ENCODE results near the gene ATP8A2.
"Not testable (repeated sequence)": the region's sequence is repeated elsewhere in the genome, so short reads cannot be mapped to it uniquely, and the experiment has no call there.

ATP8A2 gene

GRCh38 chr13:25352230-25352629, 19.5 kb upstream of the ATP8A2 start:
- H3K27me3 ChIP-seq (ENCODE audit: insufficient read depth, insufficient read length), result no peaks in the 10 kb centered on the region
- no peak overlapping the region for H3K4me3 ChIP-seq (ENCODE audit: insufficient read length, low read depth)
- no peak overlapping the region for H3K9ac ChIP-seq (ENCODE audit: insufficient read length, low read depth)
- no peak for DNase-seq (ENCODE audit: low read depth, low spot score)
- TF ChIP-seq ZNF274 (IDR thresholded peaks at IDR 0.05; ENCODE audit: low read depth, low read length) (no peak), SUZ12 (IDR thresholded peaks at IDR 0.05; ENCODE audit: extremely low read depth, insufficient read depth, insufficient read length) (no peak), YY1 (IDR thresholded peaks at IDR 0.05; ENCODE audit: insufficient read depth, insufficient read length) (no peak)
- H3K36me3 ChIP-seq (ENCODE audit: insufficient read depth, insufficient read length, low read length), result no peaks in the 10 kb centered on the region
- no peaks in the 10 kb centered on the region for H3K4me1 ChIP-seq (ENCODE audit: insufficient read depth, insufficient read length)
- no peaks in the 10 kb centered on the region for H3K9me3 ChIP-seq (ENCODE audit: insufficient read depth, low read length)

DNA sequence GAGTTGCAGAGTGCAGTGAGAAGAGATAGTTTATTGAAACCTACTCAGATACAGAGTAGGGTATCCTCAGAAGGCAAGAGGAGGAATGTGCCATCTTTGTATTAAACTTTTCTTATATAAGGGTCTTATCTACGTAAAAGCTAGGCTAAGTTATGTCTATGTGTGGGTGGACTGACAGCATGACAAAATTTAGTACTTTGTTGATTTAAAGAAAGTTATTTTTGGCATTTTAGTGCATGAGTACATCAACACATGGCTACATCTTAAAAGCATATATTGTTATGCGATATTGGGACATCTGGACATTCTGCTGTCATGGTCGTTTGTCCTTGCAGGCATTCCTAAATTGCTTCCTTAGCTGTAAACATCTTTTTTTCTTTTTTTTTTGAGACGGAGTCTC, 19.0 kb upstream of the ATP8A2 start:
- H3K36me3 ChIP-seq (ENCODE audit: insufficient read depth, insufficient read length, low read length), result no peaks in the 10 kb centered on the region
- no peak overlapping the region for H3K9ac ChIP-seq (ENCODE audit: insufficient read length, low read depth)
- no peak for DNase-seq (ENCODE audit: low read depth, low spot score)
- TF ChIP-seq ZNF274 (IDR thresholded peaks at IDR 0.05; ENCODE audit: low read depth, low read length), result no peak
- TF ChIP-seq YY1 (IDR thresholded peaks at IDR 0.05; ENCODE audit: insufficient read depth, insufficient read length), result no peak
- TF ChIP-seq SUZ12 (IDR thresholded peaks at IDR 0.05; ENCODE audit: extremely low read depth, insufficient read depth, insufficient read length), result no peak
- H3K4me3 ChIP-seq (ENCODE audit: insufficient read length, low read depth), result no peak overlapping the region
- no peaks in the 10 kb centered on the region for H3K9me3 ChIP-seq (ENCODE audit: insufficient read depth, low read length)
- H3K4me1 ChIP-seq (ENCODE audit: insufficient read depth, insufficient read length), result no peaks in the 10 kb centered on the region
- H3K27me3 ChIP-seq (ENCODE audit: insufficient read depth, insufficient read length), result no peaks in the 10 kb centered on the region

GRCh38 chr13:25353344-25353743, 18.4 kb upstream of the ATP8A2 start:
- Histone ChIP-seq H3K4me1 (ENCODE audit: insufficient read depth, insufficient read length) (no peaks in the 10 kb centered on the region), H3K9ac (ENCODE audit: insufficient read length, low read depth) (no peak overlapping the region), H3K9me3 (ENCODE audit: insufficient read depth, low read length) (no peaks in the 10 kb centered on the region), H3K36me3 (ENCODE audit: insufficient read depth, insufficient read length, low read length) (no peaks in the 10 kb centered on the region), H3K27me3 (ENCODE audit: insufficient read depth, insufficient read length) (no peaks in the 10 kb centered on the region), H3K4me3 (ENCODE audit: insufficient read length, low read depth) (no peak overlapping the region)
- DNase-seq (ENCODE audit: low read depth, low spot score), result no peak
- no peak for TF ChIP-seq ZNF274 (IDR thresholded peaks at IDR 0.05; ENCODE audit: low read depth, low read length)
- TF ChIP-seq YY1 (IDR thresholded peaks at IDR 0.05; ENCODE audit: insufficient read depth, insufficient read length), result no peak
- no peak for TF ChIP-seq SUZ12 (IDR thresholded peaks at IDR 0.05; ENCODE audit: extremely low read depth, insufficient read depth, insufficient read length)

DNA sequence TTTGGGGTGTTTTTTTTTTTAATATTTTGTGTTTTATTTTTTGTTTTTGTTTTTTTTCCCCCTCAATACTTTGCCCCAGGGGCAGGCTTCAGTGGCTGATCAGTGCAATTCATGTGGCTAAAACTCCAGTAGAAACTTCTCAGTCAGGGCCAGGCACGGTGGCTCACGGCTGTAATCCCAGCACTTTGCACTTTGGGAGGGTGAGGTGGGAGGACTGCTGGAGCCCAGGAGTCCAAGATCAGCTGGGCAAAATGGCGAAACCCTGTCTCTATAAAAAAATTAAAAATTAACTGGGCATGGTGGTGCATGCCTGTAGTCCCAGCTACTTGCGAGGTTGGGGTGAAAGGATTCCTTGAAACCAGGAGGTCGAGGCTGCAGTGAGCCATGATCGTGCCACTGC, 17.4 kb upstream of the ATP8A2 start:
- no peak for DNase-seq (ENCODE audit: low read depth, low spot score)
- H3K36me3 ChIP-seq (ENCODE audit: insufficient read depth, insufficient read length, low read length), result no peaks in the 10 kb centered on the region
- H3K4me1 ChIP-seq (ENCODE audit: insufficient read depth, insufficient read length), result no peaks in the 10 kb centered on the region
- TF ChIP-seq ZNF274 (IDR thresholded peaks at IDR 0.05; ENCODE audit: low read depth, low read length) (no peak), YY1 (IDR thresholded peaks at IDR 0.05; ENCODE audit: insufficient read depth, insufficient read length) (no peak)
- H3K9me3 ChIP-seq (ENCODE audit: insufficient read depth, low read length), result no peaks in the 10 kb centered on the region
- no peaks in the 10 kb centered on the region for H3K27me3 ChIP-seq (ENCODE audit: insufficient read depth, insufficient read length)
- H3K9ac ChIP-seq (ENCODE audit: insufficient read length, low read depth), result no peak overlapping the region
- H3K4me3 ChIP-seq (ENCODE audit: insufficient read length, low read depth), result no peak overlapping the region

DNA sequence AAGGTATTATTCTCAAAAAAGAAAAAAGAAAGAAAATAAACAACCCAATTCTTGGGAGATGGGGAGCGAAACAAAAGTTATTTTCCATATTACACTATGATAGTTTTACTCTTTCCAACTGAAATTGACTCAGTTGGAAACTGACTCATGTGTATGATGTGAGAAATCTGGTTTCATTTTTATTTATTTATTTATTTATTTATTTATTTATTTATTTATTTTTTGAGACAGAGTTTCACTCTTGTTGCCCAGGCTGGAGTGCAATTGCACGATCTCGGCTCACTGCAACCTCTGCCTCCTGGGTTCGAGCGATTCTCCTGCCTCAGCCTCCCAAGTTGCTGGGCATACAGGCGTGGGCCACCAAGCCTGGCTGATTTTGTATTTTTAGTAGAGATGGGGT, 11.3 kb upstream of the ATP8A2 start:
- H3K9ac ChIP-seq (ENCODE audit: insufficient read length, low read depth); DNase-seq (ENCODE audit: low read depth, low spot score); H3K9me3 ChIP-seq (ENCODE audit: insufficient read depth, low read length); H3K4me3 ChIP-seq (ENCODE audit: insufficient read length, low read depth); H3K4me1 ChIP-seq (ENCODE audit: insufficient read depth, insufficient read length); H3K27me3 ChIP-seq (ENCODE audit: insufficient read depth, insufficient read length); H3K36me3 ChIP-seq (ENCODE audit: insufficient read depth, insufficient read length, low read length): not testable (repeated sequence)

- Histone ChIP-seq H3K9ac (ENCODE audit: insufficient read length, low read depth) (no peak overlapping the region), H3K36me3 (ENCODE audit: insufficient read depth, insufficient read length, low read length) (no peaks in the 10 kb centered on the region), H3K4me3 (ENCODE audit: insufficient read length, low read depth) (no peak overlapping the region), H3K9me3 (ENCODE audit: insufficient read depth, low read length) (no peaks in the 10 kb centered on the region), H3K4me1 (ENCODE audit: insufficient read depth, insufficient read length) (no peaks in the 10 kb centered on the region), H3K27me3 (ENCODE audit: insufficient read depth, insufficient read length) (peaks cover 14% of the 10 kb centered on the region)
- TF ChIP-seq ZNF274 (IDR thresholded peaks at IDR 0.05; ENCODE audit: low read depth, low read length) (no peak), SUZ12 (IDR thresholded peaks at IDR 0.05; ENCODE audit: extremely low read depth, insufficient read depth, insufficient read length) (no peak), YY1 (IDR thresholded peaks at IDR 0.05; ENCODE audit: insufficient read depth, insufficient read length) (no peak)
- no peak for DNase-seq (ENCODE audit: low read depth, low spot score)
These were observed 6.0 kb upstream of the ATP8A2 start for GRCh38 chr13:25365720-25366235.

DNA sequence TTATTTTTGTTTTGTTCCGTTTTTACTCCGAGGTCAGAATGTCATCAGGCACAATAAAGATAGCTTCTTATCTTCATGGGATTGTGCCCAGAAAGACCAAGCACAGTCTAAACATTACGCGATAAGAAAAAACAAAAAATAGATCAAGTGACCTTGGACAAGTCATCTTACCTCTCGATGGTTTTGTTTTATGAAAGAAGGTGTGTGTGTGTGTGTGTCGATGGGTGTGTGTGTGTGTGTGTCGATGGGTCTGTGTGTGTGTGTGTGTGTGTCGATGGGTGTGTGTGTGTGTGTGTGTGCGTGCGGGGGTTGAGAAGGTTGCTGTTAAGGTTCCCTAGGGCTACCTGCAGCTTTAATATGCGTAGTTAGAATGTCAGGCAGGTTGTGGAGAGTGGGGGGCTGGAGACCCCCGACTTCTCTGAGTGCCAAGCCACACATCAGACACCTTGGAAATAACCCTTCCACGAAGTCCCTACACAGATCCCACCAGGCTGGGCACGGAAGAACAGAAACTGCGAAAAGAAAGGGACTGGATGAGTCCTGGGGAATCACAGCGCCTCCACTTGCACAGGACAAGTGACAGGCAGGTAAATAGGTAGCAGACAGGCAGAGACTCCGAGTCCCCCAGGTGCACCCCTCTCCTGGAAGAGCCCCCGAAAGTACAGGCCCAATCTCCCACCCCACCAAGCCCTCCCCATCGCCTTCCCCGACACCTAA, 458 bp upstream of the ATP8A2 start:
- H3K9me3 ChIP-seq (ENCODE audit: insufficient read depth, low read length), result no peaks in the 10 kb centered on the region
- no peak for DNase-seq (ENCODE audit: low read depth, low spot score)
- peak overlapping the region; percentile 47 for H3K4me3 ChIP-seq (ENCODE audit: insufficient read length, low read depth)
- peaks cover 47% of the 10 kb centered on the region for H3K27me3 ChIP-seq (ENCODE audit: insufficient read depth, insufficient read length)
- peaks cover 4% of the 10 kb centered on the region for H3K4me1 ChIP-seq (ENCODE audit: insufficient read depth, insufficient read length)
- peak overlapping the region; percentile 50 for H3K9ac ChIP-seq (ENCODE audit: insufficient read length, low read depth)
- H3K36me3 ChIP-seq (ENCODE audit: insufficient read depth, insufficient read length, low read length), result no peaks in the 10 kb centered on the region
- TF ChIP-seq SUZ12 (IDR thresholded peaks at IDR 0.05; ENCODE audit: extremely low read depth, insufficient read depth, insufficient read length), result no peak
- TF ChIP-seq YY1 (IDR thresholded peaks at IDR 0.05; ENCODE audit: insufficient read depth, insufficient read length), result no peak
- TF ChIP-seq ZNF274 (IDR thresholded peaks at IDR 0.05; ENCODE audit: low read depth, low read length), result no peak

Measured in NT2/D1 (cell line).